ENCODE results near the gene L1TD1.

The L1TD1 gene

DNA sequence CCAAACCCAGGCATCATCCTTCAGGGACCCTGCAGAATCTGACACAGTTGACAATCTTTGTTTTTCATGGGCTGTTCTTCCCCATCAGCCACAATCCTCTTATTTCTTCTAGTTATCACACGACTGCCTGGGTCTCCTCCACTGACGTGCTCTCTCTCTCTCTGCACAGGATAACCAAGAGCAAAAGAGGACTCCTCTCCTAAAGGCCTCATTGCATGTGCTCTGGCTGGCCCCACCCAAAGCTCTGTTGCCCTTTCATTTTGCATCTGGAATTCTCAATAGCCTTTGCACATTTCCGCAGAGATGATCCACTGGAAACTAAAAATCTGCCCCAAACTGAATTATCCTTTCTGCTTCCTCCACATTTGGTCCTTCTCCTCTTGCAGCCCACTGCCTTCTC, 66.0 kb downstream of the L1TD1 start:
- TF ChIP-seq, protein P1, sequence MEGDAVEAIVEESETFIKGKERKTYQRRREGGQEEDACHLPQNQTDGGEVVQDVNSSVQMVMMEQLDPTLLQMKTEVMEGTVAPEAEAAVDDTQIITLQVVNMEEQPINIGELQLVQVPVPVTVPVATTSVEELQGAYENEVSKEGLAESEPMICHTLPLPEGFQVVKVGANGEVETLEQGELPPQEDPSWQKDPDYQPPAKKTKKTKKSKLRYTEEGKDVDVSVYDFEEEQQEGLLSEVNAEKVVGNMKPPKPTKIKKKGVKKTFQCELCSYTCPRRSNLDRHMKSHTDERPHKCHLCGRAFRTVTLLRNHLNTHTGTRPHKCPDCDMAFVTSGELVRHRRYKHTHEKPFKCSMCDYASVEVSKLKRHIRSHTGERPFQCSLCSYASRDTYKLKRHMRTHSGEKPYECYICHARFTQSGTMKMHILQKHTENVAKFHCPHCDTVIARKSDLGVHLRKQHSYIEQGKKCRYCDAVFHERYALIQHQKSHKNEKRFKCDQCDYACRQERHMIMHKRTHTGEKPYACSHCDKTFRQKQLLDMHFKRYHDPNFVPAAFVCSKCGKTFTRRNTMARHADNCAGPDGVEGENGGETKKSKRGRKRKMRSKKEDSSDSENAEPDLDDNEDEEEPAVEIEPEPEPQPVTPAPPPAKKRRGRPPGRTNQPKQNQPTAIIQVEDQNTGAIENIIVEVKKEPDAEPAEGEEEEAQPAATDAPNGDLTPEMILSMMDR (IDR thresholded peaks at IDR 0.05), result no peak
- DNase-seq, result no peak
- no peak overlapping the region for H3K27ac Mint-ChIP-seq
- H3K4me1 Mint-ChIP-seq, result peaks cover 15% of the 10 kb centered on the region
- H3K9me3 Mint-ChIP-seq, result no peaks in the 10 kb centered on the region
- no peaks in the 10 kb centered on the region for H3K36me3 Mint-ChIP-seq (ENCODE audit: low read depth)
- no peak overlapping the region for H3K4me3 Mint-ChIP-seq
- H3K27me3 Mint-ChIP-seq (ENCODE audit: low read depth, poor library complexity), result peaks cover 22% of the 10 kb centered on the region

Data from nephron progenitor cell (in vitro differentiated cells).